LNCaP clone FGC (cell line): ENCODE data around the gene IGSF23.
A peak's percentile ranks its signal among the peaks of the same experiment; 100 is the strongest.

Source experiments
- DNase-seq: peaks from one replicate; pipeline ENCODE4 v3.0.0-alpha.2; 2011; ENCODE audit warnings: low read depth
- H3K4me3 ChIP-seq: 2 replicates; pipeline ENCODE4 v1.5.1; 2011; ENCODE audit warnings: mild to moderate bottlenecking, low read depth, low read length, control low read depth
- CTCF ChIP-seq: IDR thresholded peaks from 2 replicates; pipeline ENCODE4 v1.5.1; 2012; ENCODE audit warnings: mild to moderate bottlenecking; ENCODE audit not compliant: control insufficient read depth, insufficient read depth; ENCODE audit errors: extremely low read depth

Gene IGSF23, protein sequence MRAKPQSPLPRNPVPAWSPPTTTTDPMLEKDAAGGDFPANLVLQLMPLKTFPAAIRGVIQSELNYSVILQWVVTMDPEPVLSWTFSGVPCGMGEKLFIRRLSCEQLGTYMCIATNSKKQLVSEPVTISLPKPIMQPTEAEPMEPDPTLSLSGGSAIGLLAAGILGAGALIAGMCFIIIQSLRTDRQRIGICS

GRCh38 chr19:44613295-44614178, at the start of gene IGSF23:
TSS of gene IGSF23 (plus strand) at chr19:44613563. CDS start at chr19:44613646, 83 bp downstream.
- no peak for DNase-seq
- no peak for TF ChIP-seq CTCF

DNA sequence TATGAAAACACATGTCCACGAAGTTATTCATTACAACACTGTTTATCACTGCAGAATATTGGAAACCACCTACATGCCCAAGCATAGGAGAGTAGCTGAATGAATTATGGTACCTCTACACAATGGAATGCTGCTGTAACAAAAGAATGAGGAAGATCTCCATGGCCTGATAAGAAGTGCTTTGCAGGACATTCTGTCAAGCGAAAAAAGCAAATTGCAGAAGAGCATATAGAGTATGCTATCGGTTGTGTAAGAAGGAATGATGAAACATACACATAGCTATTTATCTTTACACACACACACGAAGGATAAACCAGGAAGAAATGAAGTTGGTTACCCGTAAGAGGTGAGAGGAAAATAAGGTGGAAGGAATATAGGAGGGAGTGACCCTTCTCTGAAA, 46.4 kb upstream of the IGSF23 start:
- no peak for DNase-seq
- H3K4me3 ChIP-seq: no peak overlapping the region
- TF ChIP-seq CTCF: no peak

More at GRCh38 chr19:44613295-44614178, at the start of gene IGSF23:
- H3K4me3 ChIP-seq: no peak within 1 kb of the TSS

- no peak for TF ChIP-seq CTCF
- no peak overlapping the region for H3K4me3 ChIP-seq
- DNase-seq: no peak
Measured at GRCh38 chr19:44567745-44568144, 45.6 kb upstream of the IGSF23 start.

GRCh38 chr19:44570603-44570983, 42.8 kb upstream of the IGSF23 start:
- TF ChIP-seq CTCF: no peak
- no peak overlapping the region for H3K4me3 ChIP-seq
- no peak for DNase-seq

DNA sequence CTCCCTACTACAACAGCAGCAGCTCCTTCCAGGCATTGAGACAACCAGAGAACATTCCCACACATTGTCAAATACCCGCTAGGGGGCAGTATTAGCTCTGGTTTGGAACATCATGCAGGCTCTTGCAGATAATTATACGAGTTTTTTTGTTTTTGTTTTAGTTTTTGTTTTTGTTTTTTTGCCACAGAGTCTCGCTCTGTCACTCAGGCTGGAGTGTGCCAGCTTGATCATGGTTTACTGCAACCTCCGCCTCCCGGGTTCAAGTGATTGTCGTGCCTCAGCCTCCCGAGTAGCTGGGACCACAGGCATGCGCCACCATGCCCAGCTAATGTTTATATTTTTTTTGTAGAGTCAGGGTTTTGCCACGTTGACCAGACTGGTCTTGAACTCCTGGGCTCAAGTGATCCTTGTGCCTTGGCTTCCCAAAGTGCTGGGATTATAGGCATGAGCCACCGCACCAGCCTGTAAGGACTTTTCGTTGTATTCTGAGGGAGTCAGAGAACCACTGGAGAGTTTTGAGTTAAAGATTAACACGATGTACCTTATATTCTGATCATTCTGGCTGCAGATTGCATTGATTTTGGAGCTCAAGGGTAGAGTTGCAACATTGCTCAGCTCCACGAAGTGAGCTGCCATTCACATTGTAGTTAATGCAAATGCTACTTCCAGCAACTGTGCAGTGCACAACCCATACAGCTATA, 42.2 kb upstream of the IGSF23 start:
- H3K4me3 ChIP-seq: no peak overlapping the region
- peak; percentile 33 for DNase-seq
- TF ChIP-seq CTCF: peak; percentile 58

GRCh38 chr19:44571830-44572580, 41.4 kb upstream of the IGSF23 start:
- no peak overlapping the region for H3K4me3 ChIP-seq
- TF ChIP-seq CTCF: no peak
- DNase-seq: no peak
